ENCODE results near the gene STYX.

GRCh38 chr14:52703664-52704063 is 26.3 kb upstream of the STYX start:
- no peak for TF ChIP-seq EZH2 (IDR thresholded peaks at IDR 0.05; ENCODE audit: low read depth, low read length, severe bottlenecking)
- TF ChIP-seq, protein P1, sequence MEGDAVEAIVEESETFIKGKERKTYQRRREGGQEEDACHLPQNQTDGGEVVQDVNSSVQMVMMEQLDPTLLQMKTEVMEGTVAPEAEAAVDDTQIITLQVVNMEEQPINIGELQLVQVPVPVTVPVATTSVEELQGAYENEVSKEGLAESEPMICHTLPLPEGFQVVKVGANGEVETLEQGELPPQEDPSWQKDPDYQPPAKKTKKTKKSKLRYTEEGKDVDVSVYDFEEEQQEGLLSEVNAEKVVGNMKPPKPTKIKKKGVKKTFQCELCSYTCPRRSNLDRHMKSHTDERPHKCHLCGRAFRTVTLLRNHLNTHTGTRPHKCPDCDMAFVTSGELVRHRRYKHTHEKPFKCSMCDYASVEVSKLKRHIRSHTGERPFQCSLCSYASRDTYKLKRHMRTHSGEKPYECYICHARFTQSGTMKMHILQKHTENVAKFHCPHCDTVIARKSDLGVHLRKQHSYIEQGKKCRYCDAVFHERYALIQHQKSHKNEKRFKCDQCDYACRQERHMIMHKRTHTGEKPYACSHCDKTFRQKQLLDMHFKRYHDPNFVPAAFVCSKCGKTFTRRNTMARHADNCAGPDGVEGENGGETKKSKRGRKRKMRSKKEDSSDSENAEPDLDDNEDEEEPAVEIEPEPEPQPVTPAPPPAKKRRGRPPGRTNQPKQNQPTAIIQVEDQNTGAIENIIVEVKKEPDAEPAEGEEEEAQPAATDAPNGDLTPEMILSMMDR (IDR thresholded peaks at IDR 0.05; ENCODE audit: control extremely low read depth in 1 of 3, insufficient read depth in 1 of 3, low read depth in 1 of 3, low read length in 3 of 3), result no peak
- no peak for TF ChIP-seq JUND (IDR thresholded peaks at IDR 0.05; ENCODE audit: low read length)
- no peak for TF ChIP-seq RFX5 (IDR thresholded peaks at IDR 0.05; ENCODE audit: borderline replicate concordance, low read depth, low read length)
- TF ChIP-seq POLR2AphosphoS5 (IDR thresholded peaks at IDR 0.05; ENCODE audit: low read depth, low read length), result no peak
- no peak for TF ChIP-seq RAD21 (IDR thresholded peaks at IDR 0.05 in 1 of 2, conservative IDR thresholded peaks at IDR 0.05 in 1 of 2; ENCODE audit: low read depth in 2 of 2, low read length in 2 of 2)
- TF ChIP-seq ATF3 (IDR thresholded peaks at IDR 0.05; ENCODE audit: insufficient read depth, low read depth, low read length), result no peak
- no peak for TF ChIP-seq SAP30 (IDR thresholded peaks at IDR 0.05; ENCODE audit: insufficient read depth, insufficient replicate concordance, low read length)
- no peak for TF ChIP-seq SRF (IDR thresholded peaks at IDR 0.05; ENCODE audit: low read depth, low read length)
- no peak for TF ChIP-seq PHF8 (conservative IDR thresholded peaks at IDR 0.05; ENCODE audit: low read depth, low read length)
- no peak for TF ChIP-seq SP1 (IDR thresholded peaks at IDR 0.05; ENCODE audit: low read depth, low read length)
- TF ChIP-seq, protein P2, sequence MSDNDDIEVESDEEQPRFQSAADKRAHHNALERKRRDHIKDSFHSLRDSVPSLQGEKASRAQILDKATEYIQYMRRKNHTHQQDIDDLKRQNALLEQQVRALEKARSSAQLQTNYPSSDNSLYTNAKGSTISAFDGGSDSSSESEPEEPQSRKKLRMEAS (IDR thresholded peaks at IDR 0.05), result no peak

All from H1 (cell line).